ENCODE data around the gene PLSCR3. TPM values are rescaled to one million over a fixed set of nuclear protein-coding genes. Genes with fewer than 3 reads are reported as not detected.
A peak's percentile ranks its signal among the peaks of the same experiment; 100 is the strongest.

PLSCR3 gene
- total RNA-seq, 6 experiments from 2014 or later = 85.6 to 114 (median 98.5) TPM

GRCh38 chr17:7380855-7381683 is 13.3 kb downstream of the PLSCR3 start, which contains the start of gene TNK1:
TSS of gene TNK1 (plus strand) at chr17:7381089. CDS start at chr17:7382927, 1,838 bp downstream.
- peaks cover 19% of the 10 kb centered on the region for H3K27me3 Mint-ChIP-seq (ENCODE audit: insufficient read depth)
- H3K4me1 Mint-ChIP-seq (ENCODE audit: low read depth) = peaks cover 6% of the 10 kb centered on the region
- DNase-seq = no peak
- H3K9me3 Mint-ChIP-seq = peaks cover 11% of the 10 kb centered on the region
- TF ChIP-seq, protein P1, sequence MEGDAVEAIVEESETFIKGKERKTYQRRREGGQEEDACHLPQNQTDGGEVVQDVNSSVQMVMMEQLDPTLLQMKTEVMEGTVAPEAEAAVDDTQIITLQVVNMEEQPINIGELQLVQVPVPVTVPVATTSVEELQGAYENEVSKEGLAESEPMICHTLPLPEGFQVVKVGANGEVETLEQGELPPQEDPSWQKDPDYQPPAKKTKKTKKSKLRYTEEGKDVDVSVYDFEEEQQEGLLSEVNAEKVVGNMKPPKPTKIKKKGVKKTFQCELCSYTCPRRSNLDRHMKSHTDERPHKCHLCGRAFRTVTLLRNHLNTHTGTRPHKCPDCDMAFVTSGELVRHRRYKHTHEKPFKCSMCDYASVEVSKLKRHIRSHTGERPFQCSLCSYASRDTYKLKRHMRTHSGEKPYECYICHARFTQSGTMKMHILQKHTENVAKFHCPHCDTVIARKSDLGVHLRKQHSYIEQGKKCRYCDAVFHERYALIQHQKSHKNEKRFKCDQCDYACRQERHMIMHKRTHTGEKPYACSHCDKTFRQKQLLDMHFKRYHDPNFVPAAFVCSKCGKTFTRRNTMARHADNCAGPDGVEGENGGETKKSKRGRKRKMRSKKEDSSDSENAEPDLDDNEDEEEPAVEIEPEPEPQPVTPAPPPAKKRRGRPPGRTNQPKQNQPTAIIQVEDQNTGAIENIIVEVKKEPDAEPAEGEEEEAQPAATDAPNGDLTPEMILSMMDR (IDR thresholded peaks at IDR 0.05) = no peak
- peak within 1 kb of the TSS; percentile 12; the same call in 1 of the 2 replicates for H3K27ac Mint-ChIP-seq
- peaks cover 11% of the 10 kb centered on the region for H3K36me3 Mint-ChIP-seq (ENCODE audit: low read depth)
- peak within 1 kb of the TSS; percentile 67 for H3K4me3 Mint-ChIP-seq

- Mint-ChIP-seq H3K4me3 (peak overlapping the region; percentile 67), H3K27ac (no peak overlapping the region; the same call in 1 of the 2 replicates), H3K36me3 (ENCODE audit: low read depth) (peaks cover 11% of the 10 kb centered on the region), H3K27me3 (ENCODE audit: insufficient read depth) (peaks cover 19% of the 10 kb centered on the region), H3K9me3 (peaks cover 11% of the 10 kb centered on the region), H3K4me1 (ENCODE audit: low read depth) (peaks cover 6% of the 10 kb centered on the region)
- peak; percentile 18 for DNase-seq
- TF ChIP-seq, protein P1 (IDR thresholded peaks at IDR 0.05) = no peak
Observed at GRCh38 chr17:7380321-7380720, 14.0 kb downstream of the PLSCR3 start.

DNA sequence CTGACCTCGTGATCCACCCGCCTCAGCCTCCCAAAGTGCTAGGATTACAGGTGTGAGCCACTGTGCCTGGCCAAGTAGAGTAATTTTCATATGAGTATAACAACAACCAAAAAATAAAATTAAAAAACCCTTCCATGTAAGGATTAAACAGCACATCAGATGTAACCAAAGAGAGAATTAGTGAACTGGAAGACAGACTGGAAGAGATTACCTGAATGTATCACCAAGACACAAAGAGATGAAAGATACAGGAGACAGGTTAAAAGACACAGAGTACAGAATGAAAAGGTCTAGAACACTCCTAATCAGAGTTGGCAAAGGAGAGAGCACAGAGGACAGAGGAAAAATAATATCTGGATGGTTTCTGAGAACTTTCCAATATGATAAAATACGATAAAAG is 15.2 kb downstream of the PLSCR3 start:
- Mint-ChIP-seq H3K36me3 (ENCODE audit: low read depth) (peaks cover 11% of the 10 kb centered on the region), H3K27me3 (ENCODE audit: insufficient read depth) (peaks cover 19% of the 10 kb centered on the region), H3K9me3 (peaks cover 11% of the 10 kb centered on the region), H3K27ac (no peak overlapping the region), H3K4me1 (ENCODE audit: low read depth) (peaks cover 6% of the 10 kb centered on the region), H3K4me3 (no peak overlapping the region)
- TF ChIP-seq, protein P1 (IDR thresholded peaks at IDR 0.05) = no peak
- DNase-seq = no peak

GRCh38 chr17:7374353-7374752 is 20.0 kb downstream of the PLSCR3 start:
- DNase-seq = no peak
- Mint-ChIP-seq H3K27ac (no peak overlapping the region), H3K36me3 (ENCODE audit: low read depth) (peaks cover 5% of the 10 kb centered on the region), H3K27me3 (ENCODE audit: insufficient read depth) (peaks cover 16% of the 10 kb centered on the region), H3K4me1 (ENCODE audit: low read depth) (no peaks in the 10 kb centered on the region), H3K9me3 (peaks cover 5% of the 10 kb centered on the region), H3K4me3 (no peak overlapping the region)
- TF ChIP-seq, protein P1 (IDR thresholded peaks at IDR 0.05) = no peak

- no peaks in the 10 kb centered on the region for H3K9me3 Mint-ChIP-seq
Observed at GRCh38 chr17:7370853-7371252, 23.5 kb downstream of the PLSCR3 start.

More at GRCh38 chr17:7370853-7371252, 23.5 kb downstream of the PLSCR3 start:
- DNase-seq = no peak
- TF ChIP-seq, protein P1 (IDR thresholded peaks at IDR 0.05) = no peak
- no peaks in the 10 kb centered on the region for H3K4me1 Mint-ChIP-seq (ENCODE audit: low read depth)
- no peak overlapping the region for H3K4me3 Mint-ChIP-seq
- H3K27me3 Mint-ChIP-seq (ENCODE audit: insufficient read depth) = peaks cover 27% of the 10 kb centered on the region
- no peaks in the 10 kb centered on the region for H3K36me3 Mint-ChIP-seq (ENCODE audit: low read depth)
- H3K27ac Mint-ChIP-seq = no peak overlapping the region
